Measurements from ENCODE around the gene RNF13. TPM values are rescaled to one million over a fixed set of nuclear protein-coding genes. Genes with fewer than 3 reads are reported as not detected.

RNF13 gene
- total RNA-seq, 1 experiment from 2014 or later, result 108 TPM

- H3K9me3 Mint-ChIP-seq (ENCODE audit: low read depth, unreplicated experiment), result no peaks in the 10 kb centered on the region
- DNase-seq, result peak; percentile 52
- TSS peak; percentile 26 for BruUV-seq (replicated peaks)
- H3K4me1 Mint-ChIP-seq (ENCODE audit: low read depth, unreplicated experiment), result peaks cover 61% of the 10 kb centered on the region
- H3K27me3 Mint-ChIP-seq (ENCODE audit: unreplicated experiment), result no peaks in the 10 kb centered on the region
- H3K36me3 Mint-ChIP-seq (ENCODE audit: insufficient read depth, unreplicated experiment), result peaks cover 35% of the 10 kb centered on the region
- peak overlapping the region; percentile 93 for H3K4me3 Mint-ChIP-seq (ENCODE audit: low read depth, unreplicated experiment)
- intact Hi-C loops (cut with micrococcal nuclease; ENCODE audit: unreplicated experiment), result no loop called here
- CTCF ChIA-PET, result interaction anchor here (0.6 to 1.8 kb wide), 6 partner anchors 8 to 304 kb away, joined by 3 to 5 read pairs (median 3); no protein-coding TSS in a partner anchor
- no peak for TF ChIP-seq CTCF (IDR thresholded peaks at IDR 0.05; ENCODE audit: unreplicated experiment)
- peak overlapping the region; percentile 99 for H3K27ac Mint-ChIP-seq (ENCODE audit: unreplicated experiment)
Observed at GRCh38 chr3:149813367-149814281, 609 bp downstream of the RNF13 start.

GRCh38 chr3:149815321-149815720, 2.3 kb downstream of the RNF13 start:
- no peak for TF ChIP-seq CTCF (IDR thresholded peaks at IDR 0.05; ENCODE audit: unreplicated experiment)
- Mint-ChIP-seq H3K27me3 (ENCODE audit: unreplicated experiment) (no peaks in the 10 kb centered on the region), H3K27ac (ENCODE audit: unreplicated experiment) (peak overlapping the region; percentile 3), H3K4me1 (ENCODE audit: low read depth, unreplicated experiment) (peaks cover 70% of the 10 kb centered on the region), H3K9me3 (ENCODE audit: low read depth, unreplicated experiment) (no peaks in the 10 kb centered on the region), H3K4me3 (ENCODE audit: low read depth, unreplicated experiment) (peak overlapping the region; percentile 93), H3K36me3 (ENCODE audit: insufficient read depth, unreplicated experiment) (peaks cover 35% of the 10 kb centered on the region)
- BruUV-seq (replicated peaks), result no TSS peak
- DNase-seq, result no peak
- CTCF ChIA-PET, result no interaction called here
- intact Hi-C loops (cut with micrococcal nuclease; ENCODE audit: unreplicated experiment), result no loop called here

GRCh38 chr3:149815728-149816127, 2.7 kb downstream of the RNF13 start:
- Mint-ChIP-seq H3K27me3 (ENCODE audit: unreplicated experiment) (no peaks in the 10 kb centered on the region), H3K9me3 (ENCODE audit: low read depth, unreplicated experiment) (no peaks in the 10 kb centered on the region), H3K4me3 (ENCODE audit: low read depth, unreplicated experiment) (peak overlapping the region; percentile 93), H3K4me1 (ENCODE audit: low read depth, unreplicated experiment) (peaks cover 72% of the 10 kb centered on the region), H3K36me3 (ENCODE audit: insufficient read depth, unreplicated experiment) (peaks cover 35% of the 10 kb centered on the region), H3K27ac (ENCODE audit: unreplicated experiment) (no peak overlapping the region)
- TF ChIP-seq CTCF (IDR thresholded peaks at IDR 0.05; ENCODE audit: unreplicated experiment), result no peak
- CTCF ChIA-PET, result interaction anchor here (0.7 kb wide), 3 partner anchors 95 to 1696 kb away, joined by 3 to 8 read pairs (median 7); no protein-coding TSS in a partner anchor
- intact Hi-C loops (cut with micrococcal nuclease; ENCODE audit: unreplicated experiment), result no loop called here
- BruUV-seq (replicated peaks), result no TSS peak
- no peak for DNase-seq

- CTCF ChIA-PET, result interaction anchor here (0.7 kb wide), 3 partner anchors 94 to 1696 kb away, joined by 3 to 8 read pairs (median 7); no protein-coding TSS in a partner anchor
- peak overlapping the region; percentile 93 for H3K4me3 Mint-ChIP-seq (ENCODE audit: low read depth, unreplicated experiment)
Observed at GRCh38 chr3:149816311-149816710, 3.3 kb downstream of the RNF13 start.

More at GRCh38 chr3:149816311-149816710, 3.3 kb downstream of the RNF13 start:
- Mint-ChIP-seq H3K27ac (ENCODE audit: unreplicated experiment) (peak overlapping the region; percentile 10), H3K36me3 (ENCODE audit: insufficient read depth, unreplicated experiment) (peaks cover 35% of the 10 kb centered on the region), H3K27me3 (ENCODE audit: unreplicated experiment) (no peaks in the 10 kb centered on the region), H3K4me1 (ENCODE audit: low read depth, unreplicated experiment) (peaks cover 72% of the 10 kb centered on the region), H3K9me3 (ENCODE audit: low read depth, unreplicated experiment) (no peaks in the 10 kb centered on the region)
- intact Hi-C loops (cut with micrococcal nuclease; ENCODE audit: unreplicated experiment), result no loop called here
- TF ChIP-seq CTCF (IDR thresholded peaks at IDR 0.05; ENCODE audit: unreplicated experiment), result no peak
- DNase-seq, result no peak
- BruUV-seq (replicated peaks), result no TSS peak
